HepG2 (cell line): ENCODE measurements around the gene ZNRF3. TPM values are rescaled to one million over a fixed set of nuclear protein-coding genes. Genes with fewer than 3 reads are reported as not detected.

ENCODE experiments used
- ATAC-seq: fragments of 200-7000 bp; cut with Tn5 transposase; 3 replicates; pipeline ENCODE4 v1.9.1; 2020; ENCODE audit warnings: mild to moderate bottlenecking, moderate library complexity
- BruUV-seq: library from RNA; stranded (reverse); fragments of 400-500 nt; replicated peaks from 2 replicates; lab custom pipeline; 2021; lab: Mats Ljungman, UMichigan
- CTCF ChIA-PET: fragments of 300-600 bp; formaldehyde crosslinking; extraction: SDS; loops from one replicate; lab custom pipeline; 2021; ENCODE audit warnings: low total read pairs, inconsistent platforms, low intra/inter-chr PET ratio; lab: Yijun Ruan, JAX
- POLR2A ChIA-PET: fragments of 350-600 bp; sonication (Branson Sonifier 250); formaldehyde crosslinking; loops from one replicate; lab custom pipeline; 2020; ENCODE audit warnings: antibody characterized with exemption, inconsistent platforms; lab: Yijun Ruan, JAX
- DNase-seq: peaks from one replicate; pipeline ENCODE4 v3.0.0-alpha.2; 2015; ENCODE audit warnings: low spot score
- FAIRE-seq: peaks from 3 replicates; lab custom pipeline; 2011; peaks lifted over from hg19 to GRCh38; lab: Jason Lieb, UNC
- H2AFZ ChIP-seq: one replicate; pipeline ENCODE4 v1.6.1; 2011; ENCODE audit warnings: low read length, inconsistent platforms
- H3K27ac ChIP-seq: fragments of 300-600 bp; 3 replicates; pipeline ENCODE4 v1.8.0; 2011; ENCODE audit warnings: mixed run types, mild to moderate bottlenecking, mixed read lengths, low read length, inconsistent platforms; ENCODE audit not compliant: insufficient read depth; ENCODE audit errors: extremely low read length
- H3K27me3 ChIP-seq, 2 experiments: fragments of 200-600 bp in 1 of 2; 2 replicates in 1 of 2; 3 replicates in 1 of 2; pipeline versions ENCODE4 v1.6.0 to v1.8.0; 2011; ENCODE audit warnings: low read length in 2 of 2, mild to moderate bottlenecking in 2 of 2, moderate library complexity in 2 of 2, inconsistent platforms in 1 of 2; ENCODE audit not compliant: insufficient read depth in 2 of 2, control insufficient read depth in 1 of 2
- H3K36me3 ChIP-seq, 2 experiments: fragments of 200-600 bp in 1 of 2; replicated peaks in 1 of 2; 2 replicates in 1 of 2; 3 replicates in 1 of 2; pipeline versions ENCODE4 v1.5.1 to v1.8.0; 2011; ENCODE audit warnings: low read length in 2 of 2, inconsistent platforms in 1 of 2; ENCODE audit not compliant: insufficient read depth in 2 of 2, control insufficient read depth in 1 of 2
- H3K4me1 ChIP-seq: 2 replicates; pipeline ENCODE4 v1.5.1; 2012; ENCODE audit warnings: low read length, inconsistent platforms; ENCODE audit not compliant: insufficient read depth
- H3K4me2 ChIP-seq: 2 replicates; pipeline ENCODE4 v1.6.0; 2011; ENCODE audit warnings: low read depth, low read length, inconsistent platforms
- H3K4me3 ChIP-seq, 3 experiments: fragments of 200-600 bp in 1 of 3; sonication (generic), shearing (Covaris generic) in 1 of 3; replicated peaks in 1 of 3; 2 replicates each; pipeline ENCODE4 v1.5.1; 2011 to 2016; ENCODE audit warnings: low read length in 3 of 3, inconsistent platforms in 2 of 3, low read depth in 2 of 3, mild to moderate bottlenecking in 2 of 3, control low read depth in 1 of 3, mixed read lengths in 1 of 3; ENCODE audit not compliant: insufficient read depth in 1 of 3
- H3K79me2 ChIP-seq: one replicate; pipeline ENCODE4 v1.6.1; 2011; ENCODE audit warnings: low read length, inconsistent platforms; ENCODE audit not compliant: insufficient read depth
- H3K9ac ChIP-seq: 2 replicates; pipeline ENCODE4 v1.6.0; 2011; ENCODE audit warnings: mild to moderate bottlenecking, low read depth, low read length, inconsistent platforms; ENCODE audit not compliant: insufficient read depth
- H3K9me3 ChIP-seq: 2 replicates; pipeline ENCODE4 v1.5.1; 2012; ENCODE audit warnings: mild to moderate bottlenecking, low read length
- H4K20me1 ChIP-seq: 2 replicates; pipeline ENCODE4 v1.6.0; 2011; ENCODE audit warnings: inconsistent platforms, mild to moderate bottlenecking, low read length, moderate library complexity; ENCODE audit not compliant: insufficient read depth
- MBNL3 ChIP-seq: fragments of 250-450 bp; sonication (Bioruptor Pico); conservative IDR thresholded peaks from 2 replicates; pipeline ENCODE4 v1.8.0; 2022; ENCODE audit warnings: mild to moderate bottlenecking, inconsistent platforms
- RBM22 ChIP-seq: fragments of 200-400 bp; formaldehyde crosslinking; optimal IDR thresholded peaks from 2 replicates; pipeline ENCODE3; 2017; ENCODE audit warnings: mild to moderate bottlenecking, low read length, moderate library complexity
- SSRP1 ChIP-seq: IDR thresholded peaks from 2 replicates; pipeline ENCODE4 v1.6.1; 2016; ENCODE audit warnings: control low read depth
- ZNF720 ChIP-seq: sonication (generic); formaldehyde crosslinking; IDR thresholded peaks from 2 replicates; pipeline ENCODE4 v1.4.0; 2020; ENCODE audit warnings: missing genetic modification reagents
- ZNF746 ChIP-seq: sonication (generic); formaldehyde crosslinking; IDR thresholded peaks from 2 replicates; pipeline ENCODE4 v1.8.0; 2022; ENCODE audit warnings: mild to moderate bottlenecking, missing genetic modification reagents
- WGBS: methylation state at CpG from one replicate; pipeline ENCODE4 v1.1.6; 2017; ENCODE audit warnings: low lambda C conversion rate; 5-methylcytosine and 5-hydroxymethylcytosine counted together
- in situ Hi-C: cut with HindIII; loops from 2 replicates; pipeline ENCODE4 v1.10.0; 2017; ENCODE audit warnings: low pct_unique_long_range_greater_than_20kb; ENCODE audit not compliant: extremely low pct_ligation_motif_present
- intact Hi-C: fragments of 100-400 bp; cut with micrococcal nuclease; formaldehyde crosslinking; loops from one replicate; pipeline ENCODE4 v1.10.0; 2022; ENCODE audit not compliant: unreplicated experiment
- polyA plus RNA-seq, 8 experiments: library from polyadenylated mRNA; depleted of rRNA in 3 of 8; stranded (reverse) in 7 of 8; unstranded in 1 of 8; fragments of >200 nt; fragmentation: Illumina TruSeq in 4 of 8; extraction: Trizol in 4 of 8; gene quantifications; 2 replicates each; pipeline versions ENCODE4 v1.2.1 to v1.2.3, GENCODE V29; 2011 to 2016; ENCODE audit warnings: low read depth in 4 of 8, missing spikeins in 1 of 8, mixed read lengths in 1 of 8; ENCODE audit not compliant: insufficient read depth in 1 of 8
- total RNA-seq, 5 experiments: library from RNA; depleted of rRNA; stranded (reverse); fragments of >200 nt; fragmentation: Illumina TruSeq; extraction: Trizol; gene quantifications; 2 replicates each; pipeline ENCODE4 v1.2.3, GENCODE V29; 2016; ENCODE audit warnings: low read depth in 1 of 5

ZNRF3 gene
- total and polyA plus RNA-seq, 2 of the 13 experiments (the other 11 are each of a cell fraction or from before 2014, with no cell fraction given), result 20.3 to 36.7 TPM

GRCh38 chr22:28903729-28904128 lies 20.4 kb downstream of the ZNRF3 start:
- DNase-seq (no peak), ATAC-seq (no peak; the same call in 2 of the 3 replicates), FAIRE-seq (no peak)
- peaks cover 8 to 30% of the 10 kb centered on the region in 2 experiments for H3K36me3 ChIP-seq
- intact Hi-C loops (no loop called here), in situ Hi-C loops (no loop called here)
- peaks cover 99% of the 10 kb centered on the region for H3K4me1 ChIP-seq
- H3K4me3 ChIP-seq, result no peak overlapping the region
- H3K9me3 ChIP-seq, result no peaks in the 10 kb centered on the region
- peaks cover 69% of the 10 kb centered on the region for H4K20me1 ChIP-seq
- H3K9ac ChIP-seq, result no peak overlapping the region
- TF ChIP-seq MBNL3 (CRISPR knock-in tag) (no peak), RBM22 (peak; percentile 93)
- BruUV-seq, result no TSS peak
- WGBS, result 72% methylated on average over 6 of the region's 6 CpGs
- H3K27ac ChIP-seq, result peak overlapping the region; percentile 36
- ChIA-PET POLR2A (interaction anchor here (1.1 to 1.3 kb wide), 3 partner anchors 18 to 74 kb away, joined by 3 to 6 read pairs (median 5); partner anchors contain the start of gene ZNRF3), CTCF (no interaction called here)
- no peak overlapping the region for H3K4me2 ChIP-seq
- H3K27me3 ChIP-seq, result no peaks in the 10 kb centered on the region
- no peak overlapping the region for H2AFZ ChIP-seq
- peaks cover 98% of the 10 kb centered on the region for H3K79me2 ChIP-seq

- Histone ChIP-seq H3K9me3 (no peaks in the 10 kb centered on the region), H4K20me1 (peaks cover 64% of the 10 kb centered on the region), H3K79me2 (peaks cover 98% of the 10 kb centered on the region), H3K4me2 (peak overlapping the region; percentile 29; the same call in 1 of the 2 replicates), H3K4me1 (peaks cover 99% of the 10 kb centered on the region), H3K4me3 (no peak overlapping the region), H3K9ac (0 out of 2 replicates have a peak overlapping the region, but pooled peaks have one; percentile 4), H2AFZ (no peak overlapping the region), H3K27ac (peak overlapping the region; percentile 36), H3K36me3 (peaks cover 8 to 27% of the 10 kb centered on the region in 2 experiments), H3K27me3 (no peaks in the 10 kb centered on the region)
- POLR2A ChIA-PET, result interaction anchor here (0.8 to 1.3 kb wide), 6 partner anchors 14 to 73 kb away, joined by 3 to 6 read pairs (median 4); partner anchors contain the start of gene ZNRF3
- intact Hi-C loops (no loop called here), in situ Hi-C loops (no loop called here)
- TF ChIP-seq ZNF746 (CRISPR knock-in tag) (no peak), SSRP1 (CRISPR knock-in tag) (0 out of 2 replicates have a peak, but pooled peaks have one; percentile 18), ZNF720 (CRISPR knock-in tag) (no peak)
- ATAC-seq, result no peak
- FAIRE-seq, result no peak
- no peak for DNase-seq
- no TSS peak for BruUV-seq
- 80% methylated on average over 7 of the region's 7 CpGs for WGBS
- CTCF ChIA-PET, result no interaction called here
Measured at GRCh38 chr22:28904211-28904896, 21.0 kb downstream of the ZNRF3 start.
